Epidermal melanocyte (primary cell): Measurements from ENCODE around the gene PLAC8L1.

Experiments
- DNase-seq: peaks from one replicate; pipeline ENCODE4 v3.0.0; 2011; ENCODE audit warnings: low spot score; ENCODE audit not compliant: insufficient read length

The PLAC8L1 gene

GRCh38 chr5:146042628-146043279 lies 62.6 kb downstream of the PLAC8L1 start:
- DNase-seq = no peak

DNA sequence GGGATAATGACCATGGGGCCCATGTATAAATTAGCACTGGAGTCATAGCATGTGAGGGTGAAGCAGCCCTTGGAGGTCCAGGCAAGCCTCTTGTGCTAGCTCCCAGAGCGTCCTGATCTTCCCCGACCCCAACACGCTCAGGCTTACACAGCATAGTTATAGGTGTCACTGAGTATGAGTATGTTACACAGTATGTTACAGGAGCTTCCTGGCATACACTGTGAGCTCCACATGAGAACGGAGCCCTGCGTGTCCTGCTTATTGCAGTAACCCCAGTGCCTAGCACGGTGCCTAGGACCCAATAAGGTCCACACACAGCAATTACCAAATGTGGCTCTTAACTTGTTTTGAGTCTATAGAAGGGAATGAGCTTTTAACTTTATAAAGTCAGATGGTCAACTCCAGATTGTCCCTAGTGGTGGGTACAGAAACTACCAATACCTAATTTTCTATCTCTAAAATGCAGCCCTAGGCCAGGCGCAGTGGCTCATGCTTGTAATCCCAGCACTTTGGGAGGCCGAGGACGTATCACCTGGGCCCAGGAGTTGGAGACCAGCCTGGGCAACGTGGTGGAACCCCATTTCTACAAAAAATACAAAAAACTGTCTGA lies 64.1 kb downstream of the PLAC8L1 start:
- no peak for DNase-seq

GRCh38 chr5:146040527-146040926 lies 64.8 kb downstream of the PLAC8L1 start:
- DNase-seq = no peak

DNA sequence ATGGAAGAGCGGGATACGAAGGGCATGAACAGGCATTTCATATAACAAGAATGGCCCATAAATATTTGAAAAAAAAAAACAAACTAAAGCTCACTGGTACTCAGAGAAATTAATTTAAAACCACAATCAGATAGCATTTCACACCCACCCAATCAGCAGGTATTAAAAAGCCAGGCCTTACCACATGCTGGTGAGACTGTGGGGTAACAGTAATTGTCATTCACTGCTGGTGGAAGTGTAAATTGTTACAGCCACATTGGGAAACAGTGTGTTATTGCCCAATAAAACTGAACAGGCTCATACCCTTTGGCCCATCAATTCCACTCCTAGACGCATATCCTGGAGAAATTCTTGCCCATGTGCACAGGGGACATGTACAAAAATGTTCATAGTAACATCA lies 66.0 kb downstream of the PLAC8L1 start:
- DNase-seq = no peak

GRCh38 chr5:146034605-146035004 lies 70.8 kb downstream of the PLAC8L1 start:
- DNase-seq = no peak
